ENCODE data around the gene ZNF555.
"Not testable (repeated sequence)": the region's sequence is repeated elsewhere in the genome, so short reads cannot be mapped to it uniquely, and the experiment has no call there.

The ZNF555 gene

DNA sequence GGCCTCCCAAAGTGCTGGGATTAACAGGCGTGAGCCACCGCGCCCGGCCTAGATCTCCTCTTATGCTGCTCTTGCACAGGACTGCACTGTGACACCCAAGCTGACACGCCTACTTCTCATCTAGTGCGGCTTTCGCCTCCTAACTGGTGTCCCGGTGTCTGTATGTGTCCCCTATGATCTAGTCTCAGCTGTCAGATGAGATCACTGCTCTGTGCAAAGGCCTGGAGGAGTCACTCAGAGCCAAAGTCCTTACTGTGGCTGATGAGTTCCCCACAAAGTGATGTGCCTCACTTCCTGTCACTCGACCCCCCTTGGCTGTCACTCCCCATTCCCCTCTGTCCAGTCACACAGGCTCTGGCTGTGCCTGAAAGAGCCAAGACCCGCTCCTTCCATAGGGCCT is 28.3 kb downstream of the ZNF555 start:
- DNase-seq (ENCODE audit: low spot score) = no peak

DNA sequence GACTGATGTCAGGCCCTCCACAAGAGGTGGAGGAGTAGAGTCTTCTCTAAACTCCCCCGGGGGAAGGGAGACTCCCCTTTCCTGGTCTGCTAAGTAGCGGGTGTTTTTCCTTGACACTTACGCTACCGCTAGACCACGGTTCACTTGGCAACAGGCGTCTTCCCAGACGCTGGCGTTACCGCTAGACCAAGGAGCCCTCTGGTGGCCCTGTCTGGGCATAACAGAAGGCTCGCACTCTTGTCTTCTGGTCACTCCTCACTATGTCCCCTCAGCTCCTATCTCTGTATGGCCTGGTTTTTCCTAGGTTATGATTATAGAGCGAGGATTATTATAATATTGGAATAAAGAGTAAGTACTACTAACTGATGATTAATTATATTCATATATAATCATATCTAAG is 30.9 kb downstream of the ZNF555 start:
- not testable (repeated sequence) for DNase-seq (ENCODE audit: low spot score)

GRCh38 chr19:2877398-2878331 is 36.4 kb downstream of the ZNF555 start:
- no peak for DNase-seq (ENCODE audit: low spot score)

- DNase-seq (ENCODE audit: low spot score) = no peak
Observed at GRCh38 chr19:2883686-2884439, 42.6 kb downstream of the ZNF555 start.

- DNase-seq (ENCODE audit: low spot score) = no peak
Observed at GRCh38 chr19:2885736-2886135, 44.5 kb downstream of the ZNF555 start.

GRCh38 chr19:2887391-2887914 is 46.2 kb downstream of the ZNF555 start:
- peak; percentile 72 for DNase-seq (ENCODE audit: low spot score)

GRCh38 chr19:2888731-2889224 is 47.5 kb downstream of the ZNF555 start:
- no peak for DNase-seq (ENCODE audit: low spot score)

DNA sequence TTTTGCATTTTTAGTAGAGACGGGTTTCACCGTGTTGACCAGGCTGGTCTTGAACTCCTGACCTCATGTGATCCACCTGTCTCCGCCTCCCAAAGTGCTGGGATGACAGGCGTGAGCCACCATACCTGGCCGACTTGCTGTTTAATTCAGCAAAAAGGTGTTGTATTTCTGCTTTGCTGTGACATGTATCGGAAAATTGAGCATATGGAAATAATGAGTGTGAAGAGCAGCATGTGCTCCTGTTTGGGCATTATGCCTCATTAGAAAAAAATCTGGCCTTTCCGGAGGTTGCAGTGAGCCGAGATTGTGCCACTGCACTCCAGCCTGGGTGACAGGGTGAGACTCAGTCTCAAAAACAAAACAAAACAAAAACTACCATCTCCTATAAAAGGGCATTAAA is 49.3 kb downstream of the ZNF555 start:
- DNase-seq (ENCODE audit: low spot score) = not testable (repeated sequence)

DNA sequence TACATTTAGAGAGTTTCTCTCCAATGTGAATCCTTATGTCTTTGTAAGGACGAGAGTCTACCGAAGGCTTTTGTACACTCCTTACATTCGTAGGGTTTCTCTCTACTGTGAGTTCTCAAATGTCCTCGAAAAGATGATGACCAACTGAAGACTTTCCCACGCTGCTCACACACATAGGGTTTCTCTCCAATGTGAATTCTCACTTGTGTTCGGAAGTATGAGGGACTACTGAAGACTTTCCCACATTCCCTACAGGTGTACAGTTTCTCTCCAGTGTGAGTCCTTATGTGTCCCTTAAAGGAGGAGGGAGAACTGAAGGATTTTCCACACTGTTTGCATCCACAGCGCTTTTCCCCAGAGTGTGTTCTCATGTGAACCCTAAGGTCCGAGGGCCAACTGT is 55.4 kb downstream of the ZNF555 start:
- DNase-seq (ENCODE audit: low spot score) = no peak

- peak; percentile 100 for DNase-seq (ENCODE audit: low spot score)
Observed at GRCh38 chr19:2900296-2901252, 59.3 kb downstream of the ZNF555 start, which contains the start of gene ZNF57. Gene ZNF57, plus strand, starts transcription at chr19:2900928. Its CDS starts 118 bp downstream, at chr19:2901046.

DNA sequence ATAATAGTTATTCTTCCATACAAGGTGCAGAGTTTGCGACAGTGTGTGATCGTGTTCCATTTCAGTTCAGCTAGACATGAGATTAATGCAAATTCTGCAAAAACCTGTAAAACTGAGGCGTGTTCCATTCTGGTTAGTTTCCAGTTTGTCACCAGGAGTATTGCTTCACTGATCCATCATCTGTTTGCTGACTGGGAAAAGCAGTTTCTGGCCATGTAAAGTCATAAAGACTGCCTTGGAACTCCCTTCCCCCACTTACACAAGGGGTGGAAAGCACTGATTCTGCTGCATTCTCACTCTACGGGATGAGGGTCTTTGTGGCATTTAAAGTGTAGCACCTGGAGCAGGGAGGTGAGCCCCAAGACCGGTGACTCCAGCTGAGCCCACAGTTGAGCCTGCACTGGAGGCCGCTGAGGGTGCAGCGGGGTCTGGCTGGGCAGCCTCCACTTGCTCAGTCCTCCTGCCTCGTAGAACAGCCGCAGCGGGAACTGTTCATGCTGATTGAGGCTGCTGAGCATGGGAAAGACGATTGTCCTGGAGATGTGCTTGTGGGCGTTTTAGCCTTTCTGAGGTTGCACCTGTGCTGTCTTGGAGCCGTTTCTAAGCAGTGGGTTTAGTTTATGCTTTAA is 61.4 kb downstream of the ZNF555 start:
- no peak for DNase-seq (ENCODE audit: low spot score)

DNA sequence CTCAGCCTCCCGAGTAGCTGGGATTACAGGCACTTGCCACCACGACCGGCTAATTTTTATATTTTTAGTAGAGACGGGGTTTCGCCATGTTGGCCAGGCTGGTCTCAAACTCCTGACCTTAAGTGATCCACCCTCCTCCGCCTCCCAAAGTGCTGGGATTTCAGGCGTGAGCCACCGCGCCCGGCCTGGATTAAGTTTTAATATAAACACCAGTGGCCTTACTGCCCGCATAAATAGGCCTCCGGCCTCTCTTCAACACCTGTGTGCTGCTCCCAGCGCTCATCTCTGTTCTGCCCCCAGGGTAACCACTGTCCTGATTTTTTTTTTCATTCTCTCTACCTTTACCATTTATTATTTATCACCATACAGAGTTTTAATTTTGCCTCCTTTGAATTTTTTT is 62.1 kb downstream of the ZNF555 start:
- not testable (repeated sequence) for DNase-seq (ENCODE audit: low spot score)

- no peak for DNase-seq (ENCODE audit: low spot score)
Observed at GRCh38 chr19:2905918-2906519, 64.7 kb downstream of the ZNF555 start.

DNA sequence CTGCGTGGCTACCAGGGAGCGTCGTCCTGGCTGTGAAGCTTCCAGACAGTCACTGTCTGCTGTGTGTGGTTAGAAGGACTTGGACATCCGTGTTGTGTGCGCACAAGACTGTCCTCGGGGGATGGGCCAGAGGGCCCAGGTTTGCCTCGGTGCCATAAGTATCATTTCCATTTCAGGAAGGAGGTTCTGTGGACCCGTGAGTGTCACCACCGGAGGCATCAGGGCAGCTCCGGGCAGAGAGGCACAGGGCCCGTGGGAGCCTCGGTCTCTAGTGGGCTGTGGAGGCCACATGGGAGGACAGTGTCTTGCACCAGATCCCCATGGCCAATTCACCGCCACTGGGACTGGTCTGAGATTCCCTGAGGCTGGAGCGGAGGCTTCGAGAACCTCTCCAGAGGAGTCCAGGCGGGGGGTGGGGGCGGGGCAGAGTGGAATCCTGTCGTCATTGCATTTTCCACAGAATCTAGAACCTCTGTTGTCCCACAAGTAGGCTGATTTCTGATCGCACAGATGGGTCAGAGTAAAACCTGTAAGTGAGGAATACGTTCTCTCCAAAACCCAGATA is 65.4 kb downstream of the ZNF555 start:
- no peak for DNase-seq (ENCODE audit: low spot score)

All from globus pallidus (tissue), 1 donor.